Endodermal cell (in vitro differentiated cells): Measurements from ENCODE around the gene PRDX2. TPM values are rescaled to one million over a fixed set of nuclear protein-coding genes. Genes with fewer than 3 reads are reported as not detected.

Source experiments
- DNase-seq: peaks from one replicate; pipeline ENCODE4 v3.0.0-alpha.2; 2017
- H3K27ac ChIP-seq: 2 replicates; pipeline ENCODE4 v1.5.1; 2013; ENCODE audit warnings: mild to moderate bottlenecking, low read depth, low read length, moderate library complexity
- H3K27me3 ChIP-seq: 2 replicates; pipeline ENCODE4 v1.6.1; 2013; ENCODE audit warnings: mild to moderate bottlenecking, low read length, moderate library complexity; ENCODE audit not compliant: insufficient read depth, control insufficient read depth, poor library complexity, severe bottlenecking
- H3K36me3 ChIP-seq: 2 replicates; pipeline ENCODE4 v1.7.0; 2013; ENCODE audit warnings: mild to moderate bottlenecking, low read length, moderate library complexity; ENCODE audit not compliant: control insufficient read depth, insufficient read depth
- H3K4me1 ChIP-seq: one replicate; pipeline ENCODE4 v1.7.0; 2013; ENCODE audit warnings: low read length; ENCODE audit not compliant: control insufficient read depth, insufficient read depth
- H3K4me3 ChIP-seq: 2 replicates; pipeline ENCODE4 v1.5.1; 2013; ENCODE audit warnings: mild to moderate bottlenecking, low read length, moderate library complexity
- H3K9ac ChIP-seq: 2 replicates; pipeline ENCODE4 v1.6.1; 2013; ENCODE audit warnings: mild to moderate bottlenecking, low read length, moderate library complexity; ENCODE audit not compliant: poor library complexity, severe bottlenecking; ENCODE audit errors: extremely low read depth
- H3K9me3 ChIP-seq: 2 replicates; pipeline ENCODE4 v1.6.1; 2013; ENCODE audit warnings: mild to moderate bottlenecking, low read length, moderate library complexity; ENCODE audit not compliant: control insufficient read depth
- H3K27ac Mint-ChIP-seq: 2 replicates; pipeline ENCODE4 v1.8.0; 2020; ENCODE audit warnings: mixed read lengths
- H3K27me3 Mint-ChIP-seq: 2 replicates; pipeline ENCODE4 v1.8.0; 2021; ENCODE audit warnings: mild to moderate bottlenecking, mixed read lengths; ENCODE audit not compliant: insufficient read depth
- H3K36me3 Mint-ChIP-seq: 2 replicates; pipeline ENCODE4 v1.8.0; 2020; ENCODE audit warnings: low read depth, mixed read lengths
- H3K4me1 Mint-ChIP-seq: 2 replicates; pipeline ENCODE4 v1.8.0; 2020; ENCODE audit warnings: mixed read lengths
- H3K4me3 Mint-ChIP-seq: 2 replicates; pipeline ENCODE4 v1.8.0; 2020; ENCODE audit warnings: mild to moderate bottlenecking, moderate library complexity, mixed read lengths
- H3K9me3 Mint-ChIP-seq: 2 replicates; pipeline ENCODE4 v1.8.0; 2020; ENCODE audit warnings: mild to moderate bottlenecking, mixed read lengths
- WGBS, 2 experiments: methylation state at CpG; one replicate each; pipeline versions ENCODE4 v1.1.5 to v1.1.7; 2013; ENCODE audit warnings: missing lambda C conversion rate in 2 of 2, mixed read lengths in 1 of 2; ENCODE audit not compliant: insufficient coverage in 1 of 2, insufficient read length in 1 of 2; 5-methylcytosine and 5-hydroxymethylcytosine counted together
- total RNA-seq, 2 donors: library from RNA; stranded (reverse); fragmentation: NEBNext Ultra II Directional in 1 of 2; extraction: Animal tissue kit (Norgen Biotek cat#: 25700) in 1 of 2; gene quantifications; 2 replicates in 1 of 2; 3 replicates in 1 of 2; pipeline ENCODE4 v1.2.1, GENCODE V29; 2021
- TF ChIP-seq, protein P1 (sequence below): fragments of 200-600 bp; sonication (generic); conservative IDR thresholded peaks from 2 replicates; pipeline ENCODE4 v1.5.0; 2021; ENCODE audit warnings: antibody characterized with exemption, mild to moderate bottlenecking

PRDX2 gene
- total RNA-seq, 2 donors from 2014 or later, result 429 to 507 TPM

DNA sequence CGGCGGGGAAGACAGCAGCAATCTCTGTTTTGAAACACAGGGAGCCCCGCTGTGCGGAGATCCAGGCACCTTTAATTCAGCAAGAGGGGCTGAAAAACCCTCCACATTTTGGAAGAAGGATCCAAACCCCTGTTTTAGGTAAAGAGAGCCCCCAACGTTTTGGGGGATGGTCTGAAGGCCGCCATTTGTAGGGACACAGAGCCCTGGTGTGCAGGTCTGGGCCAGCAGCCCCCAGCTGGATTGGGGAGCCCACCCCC lies 22.8 kb downstream of the PRDX2 start:
- peaks cover 4% of the 10 kb centered on the region for H3K4me1 ChIP-seq
- Mint-ChIP-seq H3K27ac (peak overlapping the region; percentile 81), H3K27me3 (no peaks in the 10 kb centered on the region), H3K4me1 (peaks cover 21% of the 10 kb centered on the region), H3K4me3 (peak overlapping the region; percentile 59), H3K36me3 (peaks cover 7% of the 10 kb centered on the region), H3K9me3 (no peaks in the 10 kb centered on the region)
- peak overlapping the region; percentile 82 for H3K4me3 ChIP-seq
- H3K36me3 ChIP-seq, result no peaks in the 10 kb centered on the region
- H3K9ac ChIP-seq, result no peak overlapping the region
- no peak for DNase-seq
- 39 to 48% methylated on average over 5 to 6 of the region's 6 CpGs for WGBS, 2 experiments
- no peaks in the 10 kb centered on the region for H3K27me3 ChIP-seq
- H3K27ac ChIP-seq, result no peak overlapping the region
- TF ChIP-seq, protein P1, sequence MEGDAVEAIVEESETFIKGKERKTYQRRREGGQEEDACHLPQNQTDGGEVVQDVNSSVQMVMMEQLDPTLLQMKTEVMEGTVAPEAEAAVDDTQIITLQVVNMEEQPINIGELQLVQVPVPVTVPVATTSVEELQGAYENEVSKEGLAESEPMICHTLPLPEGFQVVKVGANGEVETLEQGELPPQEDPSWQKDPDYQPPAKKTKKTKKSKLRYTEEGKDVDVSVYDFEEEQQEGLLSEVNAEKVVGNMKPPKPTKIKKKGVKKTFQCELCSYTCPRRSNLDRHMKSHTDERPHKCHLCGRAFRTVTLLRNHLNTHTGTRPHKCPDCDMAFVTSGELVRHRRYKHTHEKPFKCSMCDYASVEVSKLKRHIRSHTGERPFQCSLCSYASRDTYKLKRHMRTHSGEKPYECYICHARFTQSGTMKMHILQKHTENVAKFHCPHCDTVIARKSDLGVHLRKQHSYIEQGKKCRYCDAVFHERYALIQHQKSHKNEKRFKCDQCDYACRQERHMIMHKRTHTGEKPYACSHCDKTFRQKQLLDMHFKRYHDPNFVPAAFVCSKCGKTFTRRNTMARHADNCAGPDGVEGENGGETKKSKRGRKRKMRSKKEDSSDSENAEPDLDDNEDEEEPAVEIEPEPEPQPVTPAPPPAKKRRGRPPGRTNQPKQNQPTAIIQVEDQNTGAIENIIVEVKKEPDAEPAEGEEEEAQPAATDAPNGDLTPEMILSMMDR, result no peak
- H3K9me3 ChIP-seq, result no peaks in the 10 kb centered on the region

DNA sequence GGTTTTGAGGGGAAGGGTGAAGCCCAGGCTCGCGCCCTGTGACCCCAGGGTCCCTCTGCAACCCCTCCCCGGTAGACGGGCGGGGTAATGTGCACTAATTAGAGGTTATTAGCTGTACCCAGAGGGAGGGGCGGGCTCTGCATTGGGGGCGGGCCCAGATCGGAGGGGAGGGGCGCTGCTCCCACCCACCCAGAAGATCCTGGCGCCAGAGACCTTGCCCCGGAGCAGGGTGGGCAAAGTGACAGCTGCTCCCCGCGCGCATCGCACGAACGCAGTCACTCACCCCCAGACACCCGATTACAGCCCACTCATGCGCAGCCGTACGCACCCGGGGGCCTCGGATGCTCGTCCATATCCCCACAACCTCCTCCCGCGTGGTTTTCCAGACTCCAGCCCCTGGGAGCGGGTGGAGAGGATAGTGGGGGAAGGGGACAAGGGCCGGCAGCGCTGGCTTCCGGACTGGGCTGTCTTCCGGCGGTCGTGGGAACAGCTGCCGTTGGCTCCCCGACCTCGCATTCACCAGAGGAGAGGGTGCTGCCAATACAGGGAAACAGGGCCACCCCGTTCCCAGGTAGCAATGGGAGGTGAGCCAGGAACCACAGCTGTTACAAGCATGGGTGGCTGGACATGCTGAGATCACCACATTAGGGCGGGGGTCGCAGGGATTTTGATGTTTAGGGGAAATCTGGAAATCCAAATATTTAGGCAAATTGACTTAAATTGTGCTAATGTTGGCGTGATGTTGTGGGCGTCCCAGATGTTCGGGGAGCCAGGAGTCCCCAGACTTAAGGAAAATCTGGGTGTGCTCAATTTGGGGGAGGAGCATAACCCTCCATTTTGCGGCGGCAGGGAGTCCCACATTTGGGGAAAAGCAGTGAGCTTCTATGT lies 23.3 kb downstream of the PRDX2 start:
- peak; percentile 84 for DNase-seq
- peaks cover 22% of the 10 kb centered on the region for H3K4me1 Mint-ChIP-seq
- no peak overlapping the region for H3K9ac ChIP-seq

DNA sequence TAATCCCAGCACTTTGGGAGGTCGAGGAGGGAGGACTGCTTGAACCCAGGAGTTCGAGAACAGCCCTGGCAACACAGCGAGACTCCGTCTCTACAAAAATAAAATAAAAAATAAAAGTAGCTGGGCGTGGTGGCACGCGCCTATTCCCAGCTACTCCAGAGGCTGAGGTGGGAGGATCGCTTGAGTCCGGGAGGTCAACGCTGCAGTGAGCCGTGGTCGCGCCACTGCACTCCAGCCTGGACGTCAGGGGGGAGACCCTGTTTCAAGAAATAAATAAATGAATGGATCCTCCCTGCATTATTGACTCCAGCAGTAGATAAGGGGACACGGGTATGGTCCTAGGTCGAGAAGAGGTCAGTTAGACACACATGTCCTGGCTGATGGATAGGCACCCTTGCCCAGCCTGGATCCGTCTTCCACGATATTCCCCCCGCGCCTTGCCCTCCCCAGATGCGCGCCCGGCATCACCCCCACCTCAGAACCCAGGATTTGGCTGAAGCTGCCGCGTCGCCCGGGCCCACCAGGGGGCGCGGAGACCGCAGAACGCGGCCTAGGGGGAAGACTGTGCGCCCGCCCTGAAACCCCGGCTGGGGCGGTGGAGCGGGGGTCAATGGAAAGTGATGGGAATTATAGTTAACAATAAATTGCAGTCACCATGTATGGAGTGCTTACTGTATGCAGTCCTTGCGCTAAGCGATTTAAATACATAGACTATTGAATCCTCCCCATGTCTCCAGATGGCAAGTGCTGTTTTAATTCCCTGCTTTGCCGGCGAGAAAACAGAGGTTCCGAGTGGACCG lies 24.2 kb downstream of the PRDX2 start:
- H3K36me3 Mint-ChIP-seq, result peaks cover 12% of the 10 kb centered on the region
- H3K4me3 Mint-ChIP-seq, result peak overlapping the region; percentile 59
- Histone ChIP-seq H3K27ac (no peak overlapping the region), H3K9me3 (no peaks in the 10 kb centered on the region), H3K4me1 (no peaks in the 10 kb centered on the region), H3K27me3 (no peaks in the 10 kb centered on the region), H3K4me3 (peak overlapping the region; percentile 82), H3K9ac (no peak overlapping the region), H3K36me3 (no peaks in the 10 kb centered on the region)
- H3K27ac Mint-ChIP-seq, result no peak overlapping the region
- H3K4me1 Mint-ChIP-seq, result peaks cover 22% of the 10 kb centered on the region
- no peaks in the 10 kb centered on the region for H3K27me3 Mint-ChIP-seq
- peak; percentile 94 for DNase-seq
- TF ChIP-seq, protein P1, result peak; percentile 98
- 15 to 19% methylated on average over 23 to 43 of the region's 43 CpGs for WGBS, 2 experiments
- H3K9me3 Mint-ChIP-seq, result no peaks in the 10 kb centered on the region

More for the DNA sequence above, 23.3 kb downstream of the PRDX2 start:
- H3K4me3 ChIP-seq, result peak overlapping the region; percentile 82
- no peaks in the 10 kb centered on the region for H3K9me3 ChIP-seq
- Mint-ChIP-seq H3K27ac (peak overlapping the region; percentile 81), H3K27me3 (no peaks in the 10 kb centered on the region), H3K36me3 (peaks cover 12% of the 10 kb centered on the region), H3K4me3 (peak overlapping the region; percentile 59), H3K9me3 (no peaks in the 10 kb centered on the region)
- no peaks in the 10 kb centered on the region for H3K27me3 ChIP-seq
- peaks cover under 1% of the 10 kb centered on the region for H3K4me1 ChIP-seq
- peak overlapping the region; percentile 14 for H3K27ac ChIP-seq
- no peaks in the 10 kb centered on the region for H3K36me3 ChIP-seq
- 7 to 18% methylated on average over 12 to 44 of the region's 44 CpGs for WGBS, 2 experiments
- TF ChIP-seq, protein P1, result no peak
